Middle frontal gyrus (tissue), 1 donor: ENCODE results near the gene CTTNBP2NL.
"Not testable (repeated sequence)": the region's sequence is repeated elsewhere in the genome, so short reads cannot be mapped to it uniquely, and the experiment has no call there.

ENCODE experiments used
- DNase-seq: peaks from one replicate; pipeline ENCODE4 v3.0.0-alpha.2; 2015; ENCODE audit warnings: low spot score; ENCODE audit errors: extremely low spot score

The CTTNBP2NL gene

DNA sequence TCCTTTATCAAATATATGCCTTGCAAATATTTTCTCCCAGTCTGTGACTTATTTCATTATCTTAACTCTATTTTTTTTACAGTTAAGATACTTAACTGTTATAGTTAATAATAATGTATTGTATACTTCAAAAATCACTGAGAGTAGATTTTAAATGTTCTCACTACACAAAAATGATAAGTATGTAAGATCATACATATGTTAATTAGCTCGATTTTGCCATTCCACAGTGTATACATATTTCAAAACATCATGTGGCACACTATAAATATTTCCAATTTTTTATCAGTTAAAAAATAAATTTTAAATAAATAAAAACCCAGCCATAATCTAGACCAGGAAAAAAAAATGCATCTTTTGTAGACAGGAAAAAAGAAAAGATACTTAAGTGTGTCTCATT lies 27.2 kb downstream of the CTTNBP2NL start:
- no peak for DNase-seq

DNA sequence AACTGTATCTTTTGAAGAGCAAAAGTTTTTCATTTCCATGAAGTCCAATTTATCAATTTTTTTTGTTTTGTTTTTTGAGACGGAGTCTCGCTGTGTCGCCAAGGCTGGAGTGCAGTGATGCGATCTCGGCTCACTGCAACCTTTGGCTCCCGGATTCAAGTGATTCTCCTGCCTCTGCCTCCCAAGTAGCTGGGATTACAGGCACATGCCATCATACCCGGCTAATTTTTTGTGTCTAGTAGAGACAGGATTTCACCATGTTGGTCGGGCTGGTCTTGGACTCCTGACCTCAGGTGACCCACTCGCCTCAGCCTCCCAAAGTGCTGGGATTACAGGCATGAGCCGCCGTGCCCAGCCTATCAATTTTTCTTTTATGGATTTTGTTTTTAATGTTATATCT lies 27.7 kb downstream of the CTTNBP2NL start:
- DNase-seq = not testable (repeated sequence)

GRCh38 chr1:112429749-112430148 lies 33.7 kb downstream of the CTTNBP2NL start:
- DNase-seq = no peak

DNA sequence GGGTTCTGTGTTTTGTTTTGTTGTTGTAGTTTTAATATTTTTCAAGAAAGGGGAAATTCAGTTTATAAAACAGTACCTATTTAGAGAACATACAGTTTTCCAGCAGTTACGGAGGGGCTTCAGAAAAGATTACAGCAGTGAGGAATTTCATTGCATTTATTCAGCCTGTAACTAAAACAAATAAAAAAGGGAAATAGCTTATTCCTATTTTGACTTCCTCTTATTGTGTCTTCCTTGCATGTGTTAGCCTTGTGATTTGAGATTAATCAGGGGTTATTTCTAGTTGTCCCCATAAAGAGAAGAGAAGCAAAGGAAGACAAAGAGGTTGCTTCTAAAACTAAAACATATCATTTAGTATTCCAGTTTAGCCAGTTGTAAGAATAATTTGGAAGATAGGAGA lies 35.0 kb downstream of the CTTNBP2NL start:
- DNase-seq = no peak

GRCh38 chr1:112435448-112435847 lies 39.4 kb downstream of the CTTNBP2NL start:
- no peak for DNase-seq

DNA sequence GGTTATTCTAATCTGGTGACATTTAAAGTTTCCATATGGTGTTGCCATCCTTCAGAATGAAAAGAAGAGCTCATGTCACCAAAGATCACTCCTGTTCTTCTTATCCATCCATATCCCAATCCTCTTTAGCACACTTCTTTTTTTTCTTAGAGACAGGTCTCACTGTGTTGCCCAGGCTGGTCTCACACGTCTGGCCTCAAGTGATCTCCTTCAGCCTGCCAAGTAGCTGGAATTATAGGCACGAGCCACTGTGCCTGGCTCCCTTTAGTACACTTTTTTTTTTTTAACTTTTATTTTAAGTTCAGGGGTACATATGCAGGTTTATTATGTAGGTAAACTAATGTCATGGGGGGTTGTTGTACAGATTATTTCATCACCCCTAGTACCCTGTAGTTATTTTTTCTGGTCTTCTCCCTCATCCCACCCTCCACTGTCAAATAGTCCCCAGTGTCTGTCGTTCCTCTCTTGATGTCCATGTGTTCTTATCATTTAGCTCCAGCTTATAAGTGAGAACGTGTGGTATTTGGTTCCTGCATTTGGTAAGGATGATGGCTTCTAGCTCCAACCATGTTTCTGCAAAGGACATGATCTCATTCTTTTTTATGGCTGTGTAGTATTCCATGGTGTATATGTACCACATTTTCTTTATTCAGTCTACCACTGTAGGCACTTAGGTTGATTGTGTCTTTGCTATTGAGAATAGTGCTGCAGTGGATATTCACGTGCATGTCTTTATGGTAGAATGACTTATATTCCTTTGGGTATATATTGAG lies 40.6 kb downstream of the CTTNBP2NL start:
- no peak for DNase-seq

- not testable (repeated sequence) for DNase-seq
These were observed 42.1 kb downstream of the CTTNBP2NL start for GRCh38 chr1:112438156-112438555.

DNA sequence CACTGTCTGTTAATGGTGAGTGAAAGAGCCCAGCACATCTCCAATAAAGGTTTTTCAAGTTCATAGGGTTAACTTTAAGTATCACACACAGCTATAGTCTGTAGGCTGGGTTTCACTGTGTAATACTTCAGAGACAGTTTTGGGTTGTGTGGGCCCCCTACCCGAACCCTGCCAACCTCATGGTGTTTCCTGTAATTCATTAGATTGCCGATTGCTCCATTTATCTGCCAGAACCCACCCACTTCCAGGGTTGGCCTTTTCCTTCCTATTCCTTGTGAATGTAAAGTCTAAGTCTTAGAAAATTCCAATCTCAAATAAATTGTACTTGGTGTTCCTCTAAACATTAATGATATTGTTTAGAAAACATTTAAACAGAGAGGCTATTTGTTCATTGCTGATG lies 43.6 kb downstream of the CTTNBP2NL start:
- DNase-seq = no peak

GRCh38 chr1:112440574-112440973 lies 44.6 kb downstream of the CTTNBP2NL start:
- no peak for DNase-seq

DNA sequence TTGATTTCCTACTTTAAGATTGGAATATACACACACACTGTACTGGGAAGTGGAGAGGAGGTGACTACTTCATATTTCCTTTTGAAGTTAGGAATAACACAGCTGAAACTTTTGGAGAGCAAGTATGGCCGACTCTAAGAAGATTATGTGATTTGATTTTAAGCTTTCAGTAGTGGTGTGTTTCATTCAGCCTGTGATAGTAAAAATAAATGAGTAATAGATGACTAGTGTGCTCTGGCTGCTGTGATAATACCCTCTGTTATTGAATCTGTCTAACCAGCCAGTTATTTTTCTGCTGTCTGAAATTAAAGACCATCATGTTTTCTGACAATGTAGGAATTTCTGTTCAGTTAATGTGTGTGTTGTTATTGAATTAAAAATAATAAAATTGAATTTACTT lies 48.3 kb downstream of the CTTNBP2NL start:
- DNase-seq = no peak

- DNase-seq = no peak
These were observed 49.6 kb downstream of the CTTNBP2NL start for GRCh38 chr1:112445596-112445995.

DNA sequence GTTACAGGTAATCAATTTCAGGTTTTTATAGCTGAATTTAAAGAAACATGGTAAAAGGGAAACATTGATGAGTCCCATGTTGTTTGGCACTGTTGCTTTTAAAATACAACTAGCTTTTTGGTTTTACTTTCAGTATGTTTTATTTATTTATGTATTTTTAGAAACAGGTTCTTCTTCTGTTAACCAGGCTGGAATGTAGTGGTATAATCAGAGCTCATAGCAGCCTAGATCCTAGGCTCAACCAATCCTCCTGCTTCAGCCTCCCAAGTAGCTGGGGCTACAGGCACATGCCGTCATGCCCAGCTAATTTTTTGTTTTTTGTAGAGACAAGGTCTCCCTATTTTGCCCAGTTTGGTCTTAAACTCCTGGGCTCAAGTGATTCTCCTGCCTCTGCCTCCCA lies 50.4 kb downstream of the CTTNBP2NL start:
- no peak for DNase-seq

- DNase-seq = no peak
These were observed 53.1 kb downstream of the CTTNBP2NL start for GRCh38 chr1:112448904-112449629.

GRCh38 chr1:112449630-112449983 lies 53.6 kb downstream of the CTTNBP2NL start:
- DNase-seq = no peak

DNA sequence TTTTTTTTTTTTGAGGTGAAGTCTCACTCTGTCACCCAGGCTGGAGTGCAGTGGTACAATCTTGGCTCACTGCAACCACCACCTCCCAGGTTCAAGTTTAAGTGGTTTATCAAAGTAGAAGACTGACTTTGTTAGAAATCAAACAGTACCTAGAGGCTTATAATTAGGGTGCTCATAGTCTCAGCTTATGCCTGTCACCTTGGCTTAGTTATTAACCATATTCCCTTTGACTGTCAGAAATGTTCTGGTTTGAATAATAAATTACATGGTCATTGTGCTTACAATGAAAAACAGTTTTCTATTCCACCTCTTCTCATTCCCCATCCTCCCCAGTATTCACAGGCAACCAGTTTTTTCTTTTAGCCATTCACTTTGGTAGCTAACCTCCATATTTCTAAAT lies 54.8 kb downstream of the CTTNBP2NL start:
- DNase-seq = no peak

- not testable (repeated sequence) for DNase-seq
These were observed 55.3 kb downstream of the CTTNBP2NL start for GRCh38 chr1:112451301-112451700.

DNA sequence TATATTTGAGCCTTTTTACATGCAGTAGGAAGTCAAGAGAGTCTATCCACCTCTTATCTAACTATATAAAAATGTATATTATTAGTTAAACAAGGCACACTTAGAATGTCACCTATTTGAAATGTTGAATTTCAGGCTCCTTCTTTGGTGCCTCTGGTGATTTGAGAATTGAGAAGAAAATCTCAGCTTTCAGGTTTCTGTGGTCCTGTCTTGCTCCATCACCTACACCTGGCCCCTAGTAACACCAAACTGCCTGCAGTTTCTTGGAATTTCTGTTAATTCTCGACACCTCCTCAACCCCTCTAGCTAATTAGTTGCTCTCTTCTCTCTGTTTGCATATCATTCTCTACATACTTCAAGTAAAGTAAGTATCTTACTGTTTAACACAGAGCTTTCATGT lies 57.9 kb downstream of the CTTNBP2NL start:
- no peak for DNase-seq

DNA sequence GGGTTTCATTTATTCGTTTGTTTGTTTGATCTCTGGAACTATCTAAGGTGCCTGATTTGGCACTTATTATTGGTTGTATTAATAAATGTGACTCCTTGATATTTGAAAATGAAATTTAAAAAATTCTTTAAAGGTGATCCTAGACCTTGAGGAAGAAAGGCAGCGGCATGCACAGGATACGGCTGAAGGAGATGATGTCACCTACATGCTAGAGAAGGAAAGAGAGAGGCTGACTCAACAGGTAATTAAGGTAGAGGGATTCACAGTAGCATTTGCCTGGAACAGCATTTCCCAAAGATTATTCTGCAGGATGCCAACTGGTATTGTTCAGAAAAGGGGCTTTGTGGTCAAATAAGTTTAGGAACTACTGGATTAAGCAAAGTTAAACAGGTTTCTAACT lies 58.3 kb downstream of the CTTNBP2NL start:
- DNase-seq = no peak

- no peak for DNase-seq
These were observed 61.2 kb downstream of the CTTNBP2NL start for GRCh38 chr1:112457241-112457640.

DNA sequence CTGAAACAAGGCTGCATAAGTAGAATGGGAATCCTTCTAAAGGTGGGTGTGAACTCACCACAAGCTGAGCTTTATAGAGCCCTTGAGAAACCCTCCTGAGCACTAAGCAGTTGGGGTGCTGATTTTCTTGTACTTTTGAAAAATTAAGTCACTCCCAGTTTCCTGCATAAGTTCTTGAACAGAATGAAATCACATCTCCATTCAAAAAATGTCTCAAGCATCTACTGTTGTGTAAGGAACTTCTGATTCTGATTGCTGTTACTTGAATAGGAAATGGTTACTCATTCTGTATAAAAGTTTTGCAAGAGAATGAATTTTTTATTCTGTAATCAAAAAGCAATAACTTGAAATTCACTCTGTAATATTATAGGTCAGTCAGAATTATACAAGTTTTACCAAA lies 61.9 kb downstream of the CTTNBP2NL start:
- DNase-seq = no peak

DNA sequence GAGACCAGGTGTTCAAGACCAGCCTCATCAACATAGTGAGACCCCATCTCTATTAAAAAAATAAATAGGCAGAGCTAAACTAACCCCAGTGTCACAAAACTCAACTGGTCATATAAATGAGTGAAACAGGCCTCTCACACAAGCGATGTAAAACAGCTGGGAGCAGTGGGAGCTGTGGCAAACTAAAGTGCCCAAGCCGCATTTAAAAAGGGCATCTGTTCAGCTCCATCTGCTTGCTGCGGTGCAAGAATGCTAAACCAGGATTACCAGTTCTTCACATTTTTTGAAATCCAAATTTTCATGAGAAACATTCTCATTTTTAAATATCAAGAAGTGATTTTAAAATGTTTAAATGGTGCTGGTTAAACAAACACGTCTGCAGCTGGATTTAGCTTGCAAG lies 62.7 kb downstream of the CTTNBP2NL start:
- no peak for DNase-seq

- DNase-seq = no peak
These were observed 64.6 kb downstream of the CTTNBP2NL start for GRCh38 chr1:112460615-112461014.
